DOHH2 (cell line): ENCODE results near the gene MRPL54.

Experiments used
- CTCF ChIP-seq: fragments of 200-600 bp; sonication (generic); IDR thresholded peaks from one replicate; pipeline ENCODE4 v1.5.1; 2014; ENCODE audit warnings: antibody characterized with exemption, mild to moderate bottlenecking, low read depth, low read length; ENCODE audit not compliant: poor library complexity, severe bottlenecking
- EZH2phosphoT487 ChIP-seq: fragments of 200-600 bp; sonication (generic); IDR thresholded peaks from 2 replicates; pipeline ENCODE4 v1.6.1; 2017; ENCODE audit warnings: borderline replicate concordance, mild to moderate bottlenecking, antibody characterized with exemption, low read length, moderate library complexity, mixed read lengths

- TF ChIP-seq CTCF (no peak), EZH2phosphoT487 (no peak)
Observed at GRCh38 chr19:3766520-3766919, 4.0 kb downstream of the MRPL54 start.
